Activated CD8-positive, alpha-beta memory T cell treated with anti-CD3 and anti-CD28 coated beads for 48 hours (primary cell): Measurements from ENCODE around the gene SAE1.

ENCODE experiments used
- DNase-seq, 3 experiments: peaks; one replicate each; pipeline ENCODE4 v3.0.0-alpha.2; 2020; ENCODE audit warnings: low read depth in 2 of 3, low spot score in 2 of 3

Gene SAE1

DNA sequence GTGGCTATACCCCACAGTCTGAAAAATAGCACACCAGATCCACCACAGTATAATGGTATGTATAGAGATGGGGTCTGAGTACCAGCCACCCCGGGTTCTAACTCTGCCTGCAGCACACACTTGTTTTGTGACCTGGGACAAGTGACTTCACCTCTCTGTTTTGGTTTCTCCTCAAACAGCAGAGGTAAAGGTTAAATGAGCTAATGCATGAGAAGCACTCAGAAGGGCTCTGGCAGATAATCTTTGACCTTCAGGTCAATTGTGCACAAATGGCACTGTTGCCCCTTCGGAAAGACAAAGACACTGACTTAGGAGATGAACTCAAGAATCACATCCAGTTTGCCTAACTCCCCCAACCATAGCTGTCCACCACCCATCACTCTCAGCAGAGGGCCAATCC lies 24.8 kb upstream of the SAE1 start:
- no peak for DNase-seq

DNA sequence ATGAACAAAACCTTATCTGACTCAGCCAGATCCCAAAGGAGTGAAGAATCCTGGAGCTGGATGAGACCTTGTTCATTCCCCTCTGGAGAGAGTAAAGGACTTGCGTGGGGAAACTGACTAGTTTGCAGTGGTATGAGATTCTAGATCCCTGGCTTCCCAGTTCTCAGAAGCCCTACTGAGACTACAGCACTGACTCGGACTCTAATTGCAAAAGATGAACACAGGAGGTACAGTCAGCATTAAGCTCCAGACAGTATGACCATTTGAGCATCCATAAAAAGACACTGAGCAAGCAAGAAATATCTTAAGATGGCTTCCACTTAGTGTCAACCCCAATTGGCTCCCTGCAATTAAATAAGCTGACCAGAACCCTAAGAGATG lies 23.8 kb upstream of the SAE1 start:
- DNase-seq: no peak

DNA sequence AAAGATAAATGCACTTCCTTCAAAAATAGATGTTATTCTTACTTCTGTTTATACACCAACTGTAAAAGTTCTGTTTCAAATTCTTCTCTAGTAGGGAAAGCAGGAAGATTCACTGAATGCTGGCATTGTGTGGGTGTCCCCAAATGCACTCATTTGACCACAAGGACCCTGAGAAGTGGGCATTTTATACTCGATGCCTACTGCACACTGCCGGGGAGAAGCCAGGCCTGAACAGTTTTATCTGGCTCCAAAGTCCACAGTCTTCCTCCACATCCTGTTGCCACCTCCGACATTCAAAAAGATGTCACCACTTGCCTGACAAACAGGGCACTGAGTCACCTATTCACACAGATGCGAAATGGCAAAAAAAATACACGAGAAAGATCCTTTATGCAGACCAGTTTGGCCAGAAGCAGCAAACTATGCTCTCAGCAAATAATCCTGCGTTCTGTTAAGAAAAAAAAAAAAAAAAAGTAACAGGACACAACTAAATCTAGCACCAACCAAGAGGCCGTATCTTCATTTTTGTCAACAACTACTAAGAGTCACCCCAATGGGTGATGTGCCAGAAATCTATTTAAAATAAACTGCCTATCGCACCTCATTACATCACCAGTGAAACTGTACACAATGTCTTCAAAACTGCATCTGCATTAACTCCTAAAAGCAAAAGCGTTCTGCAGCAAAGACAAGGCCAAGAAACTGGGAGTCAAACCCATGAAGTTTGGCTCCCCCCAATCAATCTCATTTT lies 23.3 kb upstream of the SAE1 start:
- DNase-seq: no peak

DNA sequence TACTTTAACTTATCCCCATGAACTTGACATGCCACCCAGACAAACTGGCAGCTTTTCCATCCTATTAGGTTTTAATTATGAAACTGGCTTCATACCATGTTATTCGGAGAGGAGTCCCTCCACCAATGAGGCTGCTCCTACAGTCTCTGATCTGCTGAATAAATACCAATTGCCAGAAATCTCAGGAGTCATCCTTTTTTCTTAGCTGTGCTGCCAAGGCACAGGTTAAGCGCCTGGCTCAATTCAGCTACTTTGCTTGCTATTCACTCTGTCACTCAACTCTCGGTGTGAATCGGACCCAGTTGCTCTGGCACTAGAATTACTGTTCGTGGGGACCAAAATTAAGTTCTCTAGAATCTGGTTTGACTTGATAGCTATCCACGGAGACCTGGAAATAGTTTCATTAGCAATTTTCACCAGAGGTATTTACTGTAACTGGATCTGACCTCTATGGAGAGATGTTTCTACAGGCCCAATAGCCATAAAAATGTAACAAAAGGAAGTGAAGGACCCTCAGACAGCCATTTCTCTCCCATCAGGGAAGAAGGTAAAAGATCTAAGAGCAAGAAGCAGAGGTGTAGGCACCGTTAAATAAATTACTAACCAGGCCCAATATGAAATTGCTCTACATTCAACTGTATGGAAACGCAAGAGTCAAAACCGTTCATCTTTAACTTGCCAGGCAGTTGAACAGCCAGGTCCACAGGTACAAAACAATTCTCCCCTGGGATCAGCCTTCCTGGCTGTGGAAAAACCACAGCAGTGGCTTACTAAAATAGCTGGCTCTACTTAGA lies 22.5 kb upstream of the SAE1 start:
- no peak for DNase-seq

DNA sequence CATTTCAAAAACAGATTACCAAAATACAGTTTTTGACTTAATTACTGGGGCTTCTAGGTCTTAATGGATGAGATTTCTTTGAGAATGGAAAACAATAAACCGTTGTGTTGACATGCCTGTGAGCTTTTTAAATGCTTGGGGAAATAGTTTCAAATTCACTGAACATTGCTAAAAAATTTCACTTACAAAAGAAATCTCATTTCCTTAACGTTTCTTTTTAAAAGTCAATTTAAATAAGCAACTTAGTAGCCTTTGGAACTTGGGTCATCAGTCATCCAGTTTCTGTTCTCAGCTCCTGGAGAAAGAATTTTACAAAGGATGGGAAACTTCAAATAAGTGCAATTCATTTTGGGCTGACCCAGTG lies 21.5 kb upstream of the SAE1 start:
- no peak for DNase-seq

DNA sequence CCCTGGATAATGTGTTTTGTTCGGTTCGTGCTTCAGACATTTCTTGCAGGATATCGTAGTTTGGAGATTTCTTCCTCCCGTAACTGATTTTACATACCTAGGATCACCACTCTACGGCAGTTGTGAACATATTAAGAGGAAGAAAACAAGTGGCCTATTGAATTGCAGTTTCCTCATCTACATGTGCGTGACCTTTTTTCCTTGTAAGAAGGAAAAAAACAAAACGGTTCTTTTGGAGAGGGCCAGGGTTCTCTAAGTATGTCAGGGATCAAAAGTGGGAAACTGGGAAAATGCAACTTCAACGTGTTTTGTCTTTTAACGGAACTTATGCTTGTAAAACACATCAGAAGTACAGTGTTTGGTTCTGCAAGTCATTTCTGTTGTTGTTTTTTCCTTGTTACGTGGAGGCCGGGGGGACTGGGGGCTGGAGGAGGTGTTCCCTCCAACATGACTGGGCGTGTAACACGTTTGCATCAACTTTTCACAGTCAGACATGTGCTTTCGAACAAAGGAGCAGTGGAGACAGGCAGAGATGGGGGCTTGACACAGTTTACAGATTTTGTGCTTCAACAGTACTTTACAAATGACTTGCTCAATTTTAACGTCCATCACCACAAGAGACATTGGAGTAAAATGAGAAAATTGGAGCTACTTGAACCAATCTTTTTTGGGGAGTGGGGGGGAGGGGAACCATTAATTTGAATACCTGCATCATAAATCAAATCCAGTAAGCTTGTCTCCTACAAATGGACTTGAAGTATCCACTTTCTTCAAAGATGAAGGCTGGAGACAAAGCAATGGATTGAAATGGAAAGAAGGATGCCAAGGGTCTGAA lies 20.9 kb upstream of the SAE1 start:
- peak in 1 of 3 experiments; percentile 54 for DNase-seq

DNA sequence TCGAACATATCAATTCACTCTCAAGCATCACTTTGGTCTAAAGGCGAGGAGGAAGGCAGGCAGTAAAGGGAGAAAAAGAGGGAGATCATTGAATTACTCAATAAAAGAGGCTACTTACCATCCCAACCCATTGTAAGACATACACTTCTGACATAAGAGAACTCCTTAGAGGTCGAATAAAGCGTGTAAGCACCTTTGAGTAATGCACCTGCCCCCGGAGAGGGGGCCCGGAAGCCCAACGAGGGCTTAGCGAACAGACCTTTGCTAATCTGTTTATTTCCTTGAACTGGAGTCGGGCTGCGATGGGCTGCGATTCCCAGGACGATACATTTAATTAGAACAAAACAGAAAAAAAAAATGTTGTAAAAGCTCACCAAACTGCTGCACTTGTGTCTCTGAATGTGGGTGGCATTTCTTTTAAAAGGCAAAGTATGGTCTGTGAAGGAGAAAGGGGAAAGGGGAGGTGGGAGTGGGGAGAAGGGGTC lies 20.1 kb upstream of the SAE1 start:
- DNase-seq: no peak

DNA sequence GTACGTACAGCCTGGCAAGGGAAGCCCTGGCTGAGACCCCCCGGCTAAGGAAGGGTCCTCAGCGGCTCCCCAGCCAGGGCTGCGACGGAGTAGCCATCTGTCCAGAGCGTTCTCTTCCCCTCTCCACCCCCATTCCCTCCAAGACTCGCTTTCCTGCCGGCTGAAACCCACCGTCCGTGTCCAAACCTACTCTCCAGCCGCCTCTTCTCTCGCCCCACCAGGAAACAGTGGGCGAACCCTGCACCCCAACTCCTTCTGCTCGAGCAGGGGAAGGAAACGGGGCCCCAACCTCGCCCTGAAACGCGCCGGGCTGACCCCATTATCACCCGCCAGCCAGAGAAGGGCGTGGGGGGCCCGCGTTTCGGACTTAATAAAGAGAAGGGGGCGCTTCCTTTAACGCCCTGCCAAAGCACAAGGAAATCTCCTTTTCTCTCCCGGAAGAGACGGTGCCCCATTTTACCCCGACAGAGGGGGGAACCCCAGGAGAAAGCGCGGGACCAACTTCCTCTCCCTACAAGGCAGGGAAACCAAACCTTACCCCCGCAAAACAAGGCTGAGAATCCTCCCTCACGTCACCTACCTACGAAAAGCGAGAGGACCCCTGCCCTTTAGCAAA lies 19.5 kb upstream of the SAE1 start:
- DNase-seq: peak in 2 of 3 experiments; percentile 25 to 46

DNA sequence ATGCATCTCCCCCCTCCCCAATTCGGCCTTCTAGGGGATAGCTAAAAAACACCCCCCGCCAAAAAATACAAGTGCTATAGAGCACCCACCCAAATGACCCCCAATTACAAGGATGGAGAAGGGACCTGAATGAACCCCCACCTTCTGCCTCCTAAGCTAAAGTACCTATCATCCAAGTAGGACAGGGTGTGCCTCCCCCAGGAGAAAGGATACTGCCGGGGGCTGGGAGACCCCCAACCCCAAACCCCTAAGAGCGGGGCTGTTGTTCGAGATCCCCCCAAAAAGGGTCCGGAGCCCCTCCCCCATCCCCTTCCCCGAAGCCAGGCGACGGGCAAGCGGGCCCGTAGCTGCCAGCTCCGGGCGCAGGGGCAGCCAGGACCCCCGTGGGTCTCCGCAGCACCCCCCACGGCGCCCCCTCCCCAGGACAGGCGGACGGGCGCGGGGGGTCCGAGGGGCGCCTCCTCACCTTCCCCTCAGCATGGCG lies 18.9 kb upstream of the SAE1 start:
- peak in 2 of 3 experiments; percentile 27 to 36 for DNase-seq

DNA sequence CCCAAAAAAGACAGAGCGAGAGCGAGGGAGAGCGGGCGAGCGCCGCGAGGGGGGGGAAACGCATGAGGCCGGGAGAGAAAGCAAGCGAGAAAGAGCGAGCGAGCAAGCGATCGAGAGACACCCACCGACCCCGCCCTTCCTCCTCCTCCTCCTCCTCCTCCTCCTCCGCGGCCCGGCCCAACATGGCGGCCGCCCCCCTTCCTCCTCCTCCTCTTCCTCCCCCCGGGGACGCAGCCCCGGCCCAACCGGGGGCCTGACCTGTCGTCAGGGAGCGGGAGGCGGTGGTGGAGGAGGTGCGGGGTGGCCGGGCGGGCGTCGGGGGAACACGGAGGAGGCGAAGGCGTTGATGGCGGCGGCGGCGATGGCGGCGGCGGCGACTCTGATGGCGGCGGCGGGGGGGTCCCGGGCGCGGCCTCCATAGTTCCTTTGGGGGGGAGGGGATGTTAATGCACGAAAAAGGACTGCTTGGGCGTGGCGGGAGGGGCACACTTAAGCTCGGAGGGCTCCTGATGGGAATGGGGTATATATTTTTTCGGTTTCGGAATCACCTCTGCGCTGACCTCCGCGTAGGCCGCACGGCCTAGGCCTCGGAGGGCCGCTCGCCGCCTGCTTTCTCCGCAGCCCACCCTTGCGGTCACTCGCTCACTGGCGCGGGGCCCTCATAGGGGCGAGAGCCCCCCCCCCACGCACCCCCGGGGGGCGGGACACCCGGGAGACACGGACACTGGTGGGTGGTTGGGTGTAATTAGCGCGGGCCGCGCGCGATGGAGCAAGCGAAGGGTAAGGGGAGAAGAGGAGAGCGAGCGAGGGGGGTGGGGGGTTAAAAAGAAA lies 18.3 kb upstream of the SAE1 start:
- peak; percentile 68 to 76 (median 68) for DNase-seq

DNA sequence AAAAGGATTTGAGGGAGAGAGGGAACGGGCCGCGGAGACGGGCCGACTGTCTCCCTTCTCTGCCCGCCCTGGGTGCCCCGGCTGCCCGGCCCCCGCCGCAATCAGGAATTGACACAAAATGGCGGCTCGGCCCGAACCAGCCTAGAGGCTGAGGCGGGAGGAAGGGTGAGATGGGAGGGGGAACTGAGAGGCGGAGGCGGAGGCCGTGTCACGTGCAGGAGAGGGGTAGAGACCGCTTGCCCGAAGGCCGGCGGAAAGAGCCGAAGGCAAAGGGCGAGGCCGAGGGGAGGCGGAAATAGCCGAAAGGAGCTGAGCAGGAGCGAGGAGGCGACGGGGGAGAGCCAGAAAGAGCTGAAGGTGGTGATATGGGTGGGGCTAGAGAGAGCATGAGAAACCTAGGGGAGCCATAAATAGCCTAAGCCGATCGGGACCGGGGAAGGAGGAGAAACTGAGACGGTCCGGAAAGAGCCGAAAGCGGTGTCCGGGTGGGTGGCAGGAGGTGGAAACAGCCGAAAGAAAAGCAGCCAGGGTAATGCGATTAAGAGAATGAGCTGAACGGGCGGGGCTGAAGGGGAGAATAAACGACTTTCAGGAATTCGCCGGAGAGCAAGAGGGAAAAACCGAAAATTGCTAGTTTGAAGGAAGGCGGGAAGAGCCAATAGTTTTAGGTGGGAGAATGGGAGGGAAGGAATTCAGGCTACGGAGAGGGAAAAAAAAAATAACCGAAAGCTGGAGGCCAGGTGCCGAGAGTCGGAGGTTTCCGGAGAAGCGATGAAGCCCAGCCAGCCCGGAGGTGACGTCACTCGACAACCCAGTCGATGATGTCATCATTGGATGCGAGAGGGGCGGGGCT lies 17.4 kb upstream of the SAE1 start, which contains the start of gene ZC3H4:
Gene ZC3H4 (minus strand): TSS at position 780 of the 853 bp plus-strand sequence. CDS start 1,192 bp downstream, outside the sequence.
- DNase-seq: peak; percentile 90 to 99 (median 94)

DNA sequence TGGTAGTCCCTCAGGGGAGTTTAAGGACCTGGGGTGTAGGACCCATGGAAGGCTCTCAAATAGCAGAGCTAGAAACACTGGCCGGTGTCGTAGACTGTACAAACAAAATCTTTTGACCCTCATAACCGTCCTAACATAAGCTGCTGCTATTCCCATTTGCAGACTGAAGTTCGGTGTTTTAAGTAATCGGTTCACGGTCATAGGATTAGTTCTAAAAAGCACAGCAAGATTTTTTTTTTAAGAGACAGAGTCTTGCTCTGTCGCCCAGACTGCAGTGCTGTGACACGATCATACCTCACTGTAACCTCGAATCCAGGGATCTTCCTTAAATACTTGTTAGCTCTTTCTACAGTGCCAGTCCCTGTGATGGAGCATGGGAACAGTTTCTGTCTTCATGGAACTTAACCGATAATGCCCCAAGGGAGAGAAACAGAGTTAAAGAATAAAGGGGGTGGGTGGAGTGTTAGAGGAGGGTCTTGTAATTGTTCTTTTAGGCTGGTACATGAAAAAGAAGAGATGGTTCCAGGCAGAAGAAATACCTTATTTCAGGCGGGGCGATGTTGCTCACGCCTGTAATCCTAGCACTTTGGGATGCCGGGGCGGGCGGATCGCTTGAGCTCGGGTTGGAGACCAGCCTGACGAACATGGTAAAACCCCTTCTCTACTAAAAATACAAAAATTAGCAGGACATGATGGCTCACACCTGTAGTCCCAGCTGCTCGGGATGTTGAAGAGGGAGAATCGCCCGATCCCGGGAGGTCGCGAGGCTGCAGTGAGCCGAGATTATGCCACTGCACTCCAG lies 16.6 kb upstream of the SAE1 start:
- DNase-seq: no peak

DNA sequence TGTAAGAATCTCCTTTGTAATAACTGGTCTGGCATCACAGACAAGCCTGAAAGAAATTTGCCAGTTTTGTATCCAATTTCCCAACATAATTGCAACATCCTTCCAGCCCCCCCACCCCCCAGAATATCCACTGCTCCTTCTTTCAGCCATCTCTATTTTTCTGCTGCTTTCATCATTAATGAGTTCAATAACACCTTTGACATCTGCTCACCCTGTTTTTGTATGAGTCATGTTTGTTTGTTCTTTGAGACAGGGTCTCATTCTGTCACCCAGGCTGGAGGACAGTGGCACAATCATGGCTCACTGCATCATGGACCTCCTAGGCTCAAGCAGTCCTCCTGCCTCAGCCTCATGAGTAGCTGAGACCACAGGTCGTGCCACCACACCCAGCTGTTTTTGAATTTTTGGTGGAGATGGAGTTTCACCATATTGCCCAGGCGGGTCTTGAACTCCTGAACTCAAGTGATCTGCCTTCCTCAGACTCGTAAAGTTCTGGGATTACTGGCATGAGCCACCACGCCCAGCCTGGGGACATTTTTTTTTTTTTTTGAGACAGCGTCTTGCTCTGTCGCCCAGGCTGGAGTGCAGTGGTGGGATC lies 10.1 kb upstream of the SAE1 start:
- DNase-seq: no peak

DNA sequence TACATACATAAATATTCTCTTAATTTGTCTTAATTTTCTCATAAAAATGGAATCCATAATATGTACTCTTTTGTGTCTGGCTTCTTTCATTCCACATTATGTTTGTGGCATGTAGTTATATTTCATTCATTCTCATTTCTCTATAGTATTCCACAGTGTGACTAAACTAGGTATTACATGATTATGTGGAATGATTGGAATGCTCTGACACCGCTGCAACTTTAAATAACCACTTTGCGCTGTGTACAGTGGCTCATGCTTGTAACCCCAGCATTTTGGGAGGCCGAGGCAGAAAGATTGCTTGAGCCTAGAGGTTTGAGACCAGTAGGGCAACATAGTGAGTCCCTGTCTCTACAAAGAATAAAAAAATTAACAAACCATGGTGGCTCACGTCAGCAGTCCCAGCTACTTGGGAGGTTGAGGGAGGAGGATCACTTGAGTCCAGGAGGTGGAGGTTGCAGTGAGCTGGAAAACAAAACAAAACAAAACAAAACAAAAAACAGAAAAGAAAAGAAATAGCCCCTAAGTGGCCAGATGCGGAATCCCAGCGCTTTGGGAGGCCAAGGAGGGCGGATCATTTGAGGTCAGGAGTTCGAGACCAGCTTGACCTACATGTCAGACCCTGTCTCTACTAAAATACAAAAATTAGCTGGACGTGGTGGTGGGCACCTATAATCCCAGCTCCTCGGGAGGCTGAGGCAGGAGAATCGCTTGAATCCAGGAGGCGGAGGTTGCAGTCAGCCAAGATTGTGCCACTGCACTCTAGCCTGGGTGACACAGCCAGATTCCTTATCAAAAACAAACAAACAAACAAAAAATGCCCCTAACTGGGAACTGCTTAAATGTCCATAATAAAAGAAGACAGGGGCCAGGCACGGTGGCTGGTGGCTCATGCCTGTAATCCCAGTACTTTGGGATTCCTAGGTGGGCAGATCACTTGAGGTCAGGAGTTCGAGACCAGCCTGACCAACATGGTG lies 8.0 kb upstream of the SAE1 start:
- no peak for DNase-seq

DNA sequence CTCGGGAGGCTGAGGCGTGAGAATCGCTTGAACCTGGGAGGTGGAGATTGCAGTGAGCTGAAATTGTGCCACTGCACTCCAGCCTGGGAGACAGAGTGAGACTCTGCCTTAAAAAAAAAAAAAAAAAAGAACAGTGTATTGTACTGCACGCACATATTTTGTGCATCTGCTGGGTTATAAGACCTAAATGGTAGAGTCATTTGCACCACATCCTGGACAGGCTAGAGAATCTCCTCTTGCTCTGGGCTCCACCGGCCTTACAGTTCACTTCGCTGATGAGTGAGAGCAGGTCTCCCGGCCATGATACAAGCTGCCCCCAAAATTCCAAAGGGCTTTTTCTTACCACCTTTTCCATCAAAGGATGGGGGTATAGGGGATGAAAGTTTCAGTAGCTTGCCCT lies 7.2 kb upstream of the SAE1 start:
- DNase-seq: no peak

DNA sequence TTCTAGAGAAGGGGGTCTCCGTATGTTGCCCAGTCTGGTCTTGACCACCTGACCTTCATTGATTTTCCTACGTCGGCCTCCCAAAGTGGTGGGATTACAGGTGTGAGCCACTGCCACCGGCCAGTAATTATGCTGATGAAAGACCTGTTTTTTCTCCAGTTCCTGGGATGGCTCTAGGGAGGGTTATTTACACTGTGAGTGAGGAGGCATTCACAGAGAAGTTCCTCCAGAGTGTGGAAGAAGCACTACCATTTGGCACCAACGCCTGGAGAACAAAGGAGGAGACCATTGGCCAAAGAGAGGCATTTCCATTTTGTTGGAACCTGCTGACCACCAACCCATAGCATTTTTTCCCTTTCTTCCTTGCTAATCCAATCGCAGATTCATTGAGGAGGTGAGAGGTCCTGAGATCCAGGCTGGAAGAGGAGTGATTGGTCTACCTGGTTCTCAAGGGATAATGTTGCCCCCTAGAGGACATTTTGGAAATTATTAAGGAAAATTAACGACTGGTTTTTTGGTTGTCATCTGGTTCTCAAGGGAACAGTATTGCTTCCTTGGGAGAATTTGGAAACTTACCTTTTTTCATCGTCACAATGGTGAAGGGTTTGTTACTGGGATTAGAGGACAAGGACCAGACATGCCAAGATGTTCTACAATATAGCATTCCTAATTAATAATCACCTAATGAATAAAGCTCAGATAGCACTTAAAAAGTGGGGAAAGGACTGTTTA lies 5.5 kb upstream of the SAE1 start:
- DNase-seq: no peak
